ENCODE data around the gene FBXL15. TPM values are rescaled to one million over a fixed set of nuclear protein-coding genes. Genes with fewer than 3 reads are reported as not detected.

The FBXL15 gene, protein sequence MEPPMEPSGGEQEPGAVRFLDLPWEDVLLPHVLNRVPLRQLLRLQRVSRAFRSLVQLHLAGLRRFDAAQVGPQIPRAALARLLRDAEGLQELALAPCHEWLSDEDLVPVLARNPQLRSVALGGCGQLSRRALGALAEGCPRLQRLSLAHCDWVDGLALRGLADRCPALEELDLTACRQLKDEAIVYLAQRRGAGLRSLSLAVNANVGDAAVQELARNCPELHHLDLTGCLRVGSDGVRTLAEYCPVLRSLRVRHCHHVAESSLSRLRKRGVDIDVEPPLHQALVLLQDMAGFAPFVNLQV
- polyA plus RNA-seq (ENCODE audit: insufficient read length) = 5.6 TPM
- long read RNA-seq, donor 1, partial matches to known transcripts = 81 of 201 reads
- long read RNA-seq, donor 1, other reads (novel, unspliced or antisense) = 116 of 201 reads
- long read RNA-seq, donor 2, partial matches to known transcripts = 10 of 14 reads
- long read RNA-seq, donor 2, other reads (novel, unspliced or antisense) = 0 of 14 reads
- long read RNA-seq, donor 3, partial matches to known transcripts = 15 of 19 reads
- long read RNA-seq, donor 3, other reads (novel, unspliced or antisense) = 0 of 19 reads
- long read RNA-seq, donor 4, partial matches to known transcripts = 0 of 1 reads
- long read RNA-seq, donor 4, other reads (novel, unspliced or antisense) = 0 of 1 reads
- long read RNA-seq, donor 5, partial matches to known transcripts = 23 of 28 reads
- long read RNA-seq, donor 5, other reads (novel, unspliced or antisense) = 0 of 28 reads
- long read RNA-seq, donor 6, partial matches to known transcripts = 28 of 30 reads
- long read RNA-seq, donor 6, other reads (novel, unspliced or antisense) = 0 of 30 reads
- long read RNA-seq, donor 7, transcript FBXL15-201 (4 exons, 2,362 nt) = major isoform, 9 of 36 reads
- long read RNA-seq, donor 7, partial matches to known transcripts = 22 of 36 reads
- long read RNA-seq, donor 7, other reads (novel, unspliced or antisense) = 5 of 36 reads
- long read RNA-seq, donor 8, partial matches to known transcripts = 0 of 1 reads
- long read RNA-seq, donor 8, other reads (novel, unspliced or antisense) = 0 of 1 reads

DNA sequence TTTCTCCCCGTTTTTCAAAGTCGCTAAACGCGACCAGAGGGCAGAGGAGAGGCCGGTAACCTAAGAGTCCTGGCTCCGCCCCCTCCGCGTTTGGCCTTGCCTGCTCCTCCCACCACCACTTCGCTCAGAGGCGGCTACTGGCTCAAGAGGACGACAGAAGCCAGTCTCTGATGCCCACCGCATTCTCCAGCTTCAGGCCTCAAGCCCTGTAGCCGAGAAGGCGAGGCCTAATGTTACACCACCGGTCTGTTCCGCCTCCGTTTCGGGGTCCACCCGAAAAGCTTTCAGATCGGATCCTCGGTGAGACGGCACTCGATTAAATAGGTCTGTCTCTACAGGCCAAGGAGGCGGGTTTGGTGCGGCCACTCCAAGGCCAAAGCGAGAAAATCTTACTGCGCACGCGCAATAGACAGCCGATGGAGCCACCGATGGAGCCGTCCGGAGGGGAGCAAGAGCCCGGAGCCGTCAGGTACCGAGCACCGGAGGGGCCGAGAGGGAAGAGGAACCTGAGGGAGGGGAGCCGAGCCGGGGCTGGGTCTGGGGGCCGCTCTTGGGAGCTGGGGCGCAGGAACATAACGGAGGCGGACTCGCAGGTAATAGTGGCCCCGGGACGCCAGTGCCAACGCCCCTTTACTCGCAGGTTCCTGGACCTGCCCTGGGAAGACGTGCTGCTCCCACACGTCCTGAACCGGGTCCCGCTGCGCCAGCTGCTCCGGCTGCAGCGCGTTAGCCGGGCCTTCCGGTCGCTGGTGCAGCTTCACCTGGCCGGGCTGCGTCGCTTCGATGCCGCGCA is at the start of gene FBXL15:
Gene FBXL15 (plus strand): TSS at position 123 of the 793 bp plus-strand sequence. CDS start 294 bp downstream, at position 417.
- DNase-seq = peak; percentile 98

- no peak for DNase-seq
Observed at GRCh38 chr10:102371295-102371694, 49.3 kb upstream of the FBXL15 start.

GRCh38 chr10:102375250-102375649 is 45.4 kb upstream of the FBXL15 start:
- DNase-seq = no peak

GRCh38 chr10:102375867-102376266 is 44.8 kb upstream of the FBXL15 start:
- no peak for DNase-seq

- no peak for DNase-seq
Observed at GRCh38 chr10:102376901-102377300, 43.7 kb upstream of the FBXL15 start.

DNA sequence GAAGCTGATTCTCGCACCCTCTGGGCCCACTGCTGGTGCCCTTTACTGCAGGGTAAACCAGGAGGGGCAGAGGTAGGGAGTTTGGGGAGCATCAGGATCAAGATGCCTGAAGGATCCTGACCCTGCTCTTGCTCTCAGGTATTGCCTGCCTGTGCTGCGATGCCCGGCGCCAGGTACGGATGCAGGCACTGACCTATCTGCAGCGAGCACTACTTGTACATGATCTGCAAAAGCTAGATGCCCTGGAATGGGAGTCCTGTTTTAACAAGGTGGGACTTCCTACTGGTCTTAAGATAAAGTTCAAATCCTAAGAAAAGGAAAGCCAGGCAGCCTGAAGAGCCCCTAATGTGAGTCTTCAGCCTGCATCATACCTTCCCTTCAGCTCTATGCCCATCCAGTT is 41.3 kb upstream of the FBXL15 start:
- DNase-seq = no peak

DNA sequence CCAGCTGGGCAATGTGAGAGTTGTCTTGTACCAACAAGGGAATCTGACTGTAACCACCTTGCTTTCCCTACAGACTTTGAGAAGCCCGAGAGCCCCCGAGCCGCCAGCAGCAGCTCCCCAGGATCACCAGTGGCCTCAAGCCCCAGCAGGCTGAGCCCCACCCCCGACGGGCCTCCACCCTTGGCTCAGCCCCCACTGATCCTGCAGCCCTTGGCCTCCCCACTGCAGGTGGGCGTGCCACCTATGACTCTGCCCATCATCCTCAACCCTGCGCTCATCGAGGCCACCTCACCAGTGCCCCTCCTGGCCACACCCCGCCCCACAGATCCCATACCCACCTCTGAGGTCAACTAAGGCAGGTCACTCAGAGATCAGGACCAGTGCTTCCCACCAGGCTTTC is 38.7 kb upstream of the FBXL15 start:
- DNase-seq = no peak

GRCh38 chr10:102382871-102383270 is 37.8 kb upstream of the FBXL15 start:
- DNase-seq = no peak

- DNase-seq = no peak
Observed at GRCh38 chr10:102384053-102384452, 36.6 kb upstream of the FBXL15 start.

GRCh38 chr10:102384606-102385429 is 35.8 kb upstream of the FBXL15 start:
- DNase-seq = no peak

GRCh38 chr10:102389894-102390293 is 30.7 kb upstream of the FBXL15 start:
- DNase-seq = no peak

DNA sequence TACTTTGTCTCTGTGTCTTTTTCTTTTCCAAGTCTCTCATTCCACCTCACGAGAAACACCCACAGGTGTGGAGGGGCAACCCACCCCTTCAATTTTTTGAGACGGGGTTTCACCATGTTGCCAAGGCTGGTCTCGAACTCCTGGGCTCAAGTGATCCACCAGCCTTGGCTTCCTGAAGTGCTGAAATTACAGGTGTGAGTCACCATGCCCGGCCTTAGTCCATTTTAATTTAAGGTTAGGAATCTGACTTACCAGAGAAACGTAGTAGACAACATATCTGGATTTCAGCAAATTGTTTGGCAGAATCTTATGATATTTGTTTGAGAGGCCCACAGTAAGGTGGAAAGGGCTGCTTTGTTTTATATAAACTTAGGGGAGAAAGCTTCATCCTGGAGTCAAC is 28.3 kb upstream of the FBXL15 start:
- DNase-seq = no peak

DNA sequence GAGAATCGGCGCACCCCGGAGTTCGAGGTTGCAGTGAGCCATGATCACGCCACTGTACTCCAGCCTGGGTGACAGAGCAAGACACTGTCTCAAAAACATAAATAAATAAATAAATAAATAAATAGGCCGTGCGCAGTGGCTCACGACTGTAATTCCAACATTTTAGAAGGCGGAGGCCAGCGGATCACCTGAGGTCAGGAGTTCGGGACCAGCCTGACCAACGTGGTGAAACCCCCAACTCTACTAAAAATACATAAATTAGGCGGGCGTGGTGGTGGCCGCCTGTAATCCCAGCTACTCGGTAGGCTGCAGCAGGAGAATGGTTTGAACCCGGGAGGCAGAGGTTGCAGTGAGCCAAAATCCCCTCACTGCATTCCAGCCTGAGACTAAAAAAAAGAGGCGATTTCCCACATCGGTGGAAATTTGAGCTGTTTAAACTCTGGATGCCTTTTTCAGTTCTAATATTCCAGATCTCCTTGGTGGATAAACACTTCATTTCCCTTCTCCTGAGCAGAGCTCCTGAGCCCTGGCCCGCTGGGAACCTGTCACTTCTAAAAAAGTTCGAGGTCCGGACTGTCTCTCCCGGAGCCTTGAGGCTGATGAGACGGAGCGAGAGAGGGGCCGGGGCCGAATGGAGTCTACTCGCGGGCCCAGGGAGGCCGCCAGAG is 27.1 kb upstream of the FBXL15 start:
- DNase-seq = no peak

GRCh38 chr10:102394079-102394800 is 26.4 kb upstream of the FBXL15 start:
- peak; percentile 86 for DNase-seq

DNA sequence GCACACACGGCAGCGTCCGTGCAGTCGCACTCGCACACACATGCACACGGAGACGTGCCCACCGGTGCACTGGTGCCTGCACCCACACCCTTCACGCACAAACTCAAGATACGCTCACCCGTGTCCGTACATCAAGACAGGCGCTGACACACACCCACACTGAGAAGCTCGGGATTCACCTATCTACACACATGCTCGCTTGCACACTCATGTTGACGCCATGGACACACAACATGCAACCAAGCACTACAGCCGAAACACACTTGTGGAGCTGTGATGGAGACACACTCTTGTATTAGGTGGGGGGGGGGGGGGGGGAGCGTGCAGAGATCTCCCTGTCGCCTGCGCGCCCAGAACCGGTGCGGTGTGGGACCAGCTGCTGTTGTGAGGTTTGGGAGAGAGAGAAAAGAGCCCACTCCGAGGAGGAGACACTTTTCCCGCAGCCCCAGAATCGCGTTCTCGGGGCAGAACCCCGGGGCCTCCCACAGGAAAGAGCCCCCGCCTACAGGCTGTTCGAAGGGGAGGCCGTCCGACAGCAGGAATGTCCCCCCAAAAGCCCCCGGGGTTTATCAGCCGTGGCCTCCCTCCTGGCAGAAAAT is 25.7 kb upstream of the FBXL15 start:
- DNase-seq = no peak

GRCh38 chr10:102395400-102396316 is 25.0 kb upstream of the FBXL15 start, which contains the start of gene NFKB2:
TSS of gene NFKB2 (plus strand) at chr10:102395705. CDS start at chr10:102395960, 255 bp downstream.
- DNase-seq = peak; percentile 91

DNA sequence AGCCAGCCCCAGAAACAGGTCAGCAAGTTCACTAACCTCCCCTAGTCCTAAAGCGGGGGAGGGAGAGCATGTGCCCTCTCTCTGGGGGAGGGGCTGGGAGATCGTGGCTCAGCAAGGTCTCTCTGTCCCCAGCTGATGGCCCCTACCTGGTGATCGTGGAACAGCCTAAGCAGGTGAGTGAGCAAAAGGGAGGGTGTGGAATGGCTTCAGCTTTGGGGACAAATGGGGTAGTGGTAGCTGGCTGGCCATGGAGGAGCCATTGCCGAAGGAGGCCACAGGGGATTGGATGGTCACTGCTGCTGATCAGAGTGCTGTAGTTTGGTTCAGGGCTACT is 24.4 kb upstream of the FBXL15 start:
- DNase-seq = no peak

- no peak for DNase-seq
Observed at GRCh38 chr10:102396730-102397151, 23.9 kb upstream of the FBXL15 start.
